Fibroblast of lung (primary cell): Measurements from ENCODE around the gene LBR. TPM values are rescaled to one million over a fixed set of nuclear protein-coding genes. Genes with fewer than 3 reads are reported as not detected.
A peak's percentile ranks its signal among the peaks of the same experiment; 100 is the strongest.

ENCODE experiments used
- DNase-seq, 2 donors: peaks; one replicate each; pipeline versions ENCODE4 v3.0.0 to v3.0.0-alpha.2; 2010; ENCODE audit warnings: low read depth in 2 of 2
- H2AFZ ChIP-seq: 2 replicates; pipeline ENCODE4 v1.5.1; 2012; ENCODE audit warnings: low read length, control low read depth, inconsistent platforms
- H3K27ac ChIP-seq: 2 replicates; pipeline ENCODE4 v1.5.1; 2011; ENCODE audit warnings: low read length, control low read depth; ENCODE audit not compliant: insufficient read depth
- H3K27me3 ChIP-seq: 2 replicates; pipeline ENCODE4 v1.5.1; 2011; ENCODE audit warnings: mild to moderate bottlenecking, low read length; ENCODE audit not compliant: control insufficient read depth, insufficient read depth
- H3K36me3 ChIP-seq: 2 replicates; pipeline ENCODE4 v1.5.1; 2011; ENCODE audit warnings: low read length; ENCODE audit not compliant: control insufficient read depth, insufficient read depth
- H3K4me1 ChIP-seq: 2 replicates; pipeline ENCODE4 v1.5.1; 2011; ENCODE audit warnings: low read length; ENCODE audit not compliant: control insufficient read depth, insufficient read depth; ENCODE audit errors: extremely low read depth
- H3K4me2 ChIP-seq: 2 replicates; pipeline ENCODE4 v1.5.1; 2011; ENCODE audit warnings: low read length, control low read depth; ENCODE audit not compliant: insufficient read depth; ENCODE audit errors: extremely low read depth
- H3K4me3 ChIP-seq, 4 experiments: fragments of 200-600 bp in 1 of 4; sonication (generic) in 1 of 4; replicated peaks in 1 of 4; 2 replicates each; pipeline ENCODE4 v1.5.1; 2011 to 2016; ENCODE audit warnings: low read length in 4 of 4, low read depth in 3 of 4, mild to moderate bottlenecking in 3 of 4, control low read depth in 2 of 4, inconsistent platforms in 1 of 4, mixed read lengths in 1 of 4; ENCODE audit not compliant: insufficient read depth in 1 of 4; ENCODE audit errors: control extremely low read depth in 1 of 4
- H3K79me2 ChIP-seq: 2 replicates; pipeline ENCODE4 v1.5.1; 2012; ENCODE audit warnings: mild to moderate bottlenecking, low read length, inconsistent platforms; ENCODE audit not compliant: control insufficient read depth, insufficient read depth
- H3K9ac ChIP-seq: 2 replicates; pipeline ENCODE4 v1.5.1; 2011; ENCODE audit warnings: mild to moderate bottlenecking, low read length, control low read depth; ENCODE audit not compliant: insufficient read depth
- H3K9me3 ChIP-seq: 2 replicates; pipeline ENCODE4 v1.5.1; 2012; ENCODE audit warnings: low read depth, low read length; ENCODE audit not compliant: control insufficient read depth, insufficient read depth
- H4K20me1 ChIP-seq: 2 replicates; pipeline ENCODE4 v1.5.1; 2011; ENCODE audit warnings: low read length; ENCODE audit not compliant: control insufficient read depth, insufficient read depth; ENCODE audit errors: extremely low read depth
- EZH2 ChIP-seq: IDR thresholded peaks from 2 replicates; pipeline ENCODE4 v1.5.1; 2012; ENCODE audit warnings: low read length, control low read depth, mild to moderate bottlenecking; ENCODE audit errors: missing control alignments
- polyA plus RNA-seq, 2 donors: library from polyadenylated mRNA; depleted of rRNA in 1 of 2; stranded (reverse) in 1 of 2; unstranded in 1 of 2; fragments of >200 nt; gene quantifications; 2 replicates each; pipeline ENCODE4 v1.2.1, GENCODE V29; 2011 to 2012; ENCODE audit warnings: missing spikeins in 1 of 2
- total RNA-seq: library from RNA; depleted of rRNA; stranded (reverse); fragments of >200 nt; gene quantifications from 2 replicates; pipeline ENCODE4 v1.2.1, GENCODE V29; 2014
- TF ChIP-seq, protein P1 (sequence below), 2 donors: IDR thresholded peaks in 1 of 2; conservative IDR thresholded peaks in 1 of 2; 1 replicate in 1 of 2; 2 replicates in 1 of 2; pipeline ENCODE4 v1.5.1; 2011 to 2012; ENCODE audit warnings: low read length in 2 of 2, control low read depth in 1 of 2, inconsistent platforms in 1 of 2, low read depth in 1 of 2, mild to moderate bottlenecking in 1 of 2

LBR gene
- total and polyA plus RNA-seq, 2 donors (not counting 1 experiment from before 2014, with no cell fraction given) = 33.9 to 34.1 TPM

DNA sequence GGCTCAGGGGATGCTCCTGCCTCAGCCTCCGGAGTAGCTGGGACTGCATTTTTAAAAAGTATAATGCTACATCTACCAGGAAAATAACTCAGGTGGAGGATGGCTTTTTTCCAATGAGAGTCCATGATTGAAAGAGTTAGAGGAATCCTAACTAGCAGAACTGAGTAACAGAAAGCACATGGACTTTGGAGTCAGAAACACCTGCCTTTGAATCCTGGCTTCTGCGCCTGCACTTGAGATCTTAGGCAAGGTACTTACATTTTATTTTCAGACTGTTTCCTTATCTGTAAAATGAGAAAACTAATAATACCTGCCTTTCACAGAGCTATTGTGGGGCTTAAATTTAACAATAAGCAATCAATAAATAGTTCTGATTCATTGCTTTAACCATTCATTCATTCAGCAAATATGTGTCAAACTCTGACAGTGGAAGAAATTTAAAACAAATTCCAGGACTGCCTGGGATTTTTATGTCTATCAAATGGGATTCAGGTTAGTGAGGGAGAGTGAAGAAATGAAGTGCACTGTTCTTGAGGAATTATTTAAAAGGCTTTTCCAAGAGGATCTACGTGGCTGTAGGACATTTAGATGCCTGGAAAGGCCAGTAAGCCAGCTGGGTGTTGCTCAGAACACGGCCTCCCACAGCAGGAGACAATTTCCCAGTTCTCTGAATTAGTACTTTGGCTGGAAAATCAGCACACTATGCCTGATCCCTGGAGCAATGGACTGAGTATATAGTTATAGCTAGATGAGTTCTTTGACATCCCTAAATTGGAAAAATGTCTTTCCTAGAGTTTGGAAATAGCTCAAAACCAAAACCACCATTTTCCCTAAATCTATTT lies 12.8 kb upstream of the LBR start:
- Histone ChIP-seq H3K4me2 (no peak overlapping the region), H3K9me3 (no peaks in the 10 kb centered on the region), H2AFZ (no peak overlapping the region)

DNA sequence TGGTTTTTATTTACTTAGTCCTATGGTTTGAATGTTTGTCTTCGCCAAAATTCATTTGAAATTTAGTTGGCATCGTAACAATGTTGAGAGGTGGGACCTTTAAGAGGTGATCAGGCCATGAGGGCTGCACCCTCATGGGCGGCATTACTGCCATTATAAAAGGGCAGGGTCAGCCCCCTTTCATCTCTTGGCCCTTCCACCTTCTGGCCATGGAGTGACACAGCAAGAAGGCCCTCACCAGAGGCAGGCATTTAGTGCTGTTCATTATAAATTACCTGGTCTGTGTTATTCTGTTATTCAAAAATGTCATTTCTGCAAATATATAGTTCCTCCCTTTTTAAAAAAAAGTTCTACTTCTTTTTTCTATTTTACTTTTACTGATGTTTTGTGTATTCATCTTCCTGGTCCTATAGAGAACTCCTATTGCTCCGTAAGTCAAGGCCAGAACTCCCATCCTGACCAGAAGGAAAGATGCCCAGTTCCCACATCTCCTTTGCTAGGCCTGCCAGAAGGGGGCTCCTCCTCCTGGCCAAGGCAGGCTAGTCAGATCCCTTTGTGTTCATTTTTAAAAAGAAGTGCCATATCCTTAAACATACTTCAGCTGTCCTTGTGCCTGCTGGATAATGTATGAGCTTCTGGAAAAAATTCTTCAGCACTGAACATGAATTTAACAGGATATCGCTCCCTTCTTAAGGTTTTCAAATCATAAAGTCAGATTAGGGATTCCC lies 10.0 kb upstream of the LBR start:
- peaks cover 2% of the 10 kb centered on the region for H3K27me3 ChIP-seq
- H3K9ac ChIP-seq = no peak overlapping the region
- no peaks in the 10 kb centered on the region for H3K9me3 ChIP-seq
- no peak overlapping the region for H3K4me3 ChIP-seq
- no peak overlapping the region for H3K4me2 ChIP-seq
- no peak overlapping the region for H2AFZ ChIP-seq
- no peak overlapping the region for H3K27ac ChIP-seq
- TF ChIP-seq, protein P1, sequence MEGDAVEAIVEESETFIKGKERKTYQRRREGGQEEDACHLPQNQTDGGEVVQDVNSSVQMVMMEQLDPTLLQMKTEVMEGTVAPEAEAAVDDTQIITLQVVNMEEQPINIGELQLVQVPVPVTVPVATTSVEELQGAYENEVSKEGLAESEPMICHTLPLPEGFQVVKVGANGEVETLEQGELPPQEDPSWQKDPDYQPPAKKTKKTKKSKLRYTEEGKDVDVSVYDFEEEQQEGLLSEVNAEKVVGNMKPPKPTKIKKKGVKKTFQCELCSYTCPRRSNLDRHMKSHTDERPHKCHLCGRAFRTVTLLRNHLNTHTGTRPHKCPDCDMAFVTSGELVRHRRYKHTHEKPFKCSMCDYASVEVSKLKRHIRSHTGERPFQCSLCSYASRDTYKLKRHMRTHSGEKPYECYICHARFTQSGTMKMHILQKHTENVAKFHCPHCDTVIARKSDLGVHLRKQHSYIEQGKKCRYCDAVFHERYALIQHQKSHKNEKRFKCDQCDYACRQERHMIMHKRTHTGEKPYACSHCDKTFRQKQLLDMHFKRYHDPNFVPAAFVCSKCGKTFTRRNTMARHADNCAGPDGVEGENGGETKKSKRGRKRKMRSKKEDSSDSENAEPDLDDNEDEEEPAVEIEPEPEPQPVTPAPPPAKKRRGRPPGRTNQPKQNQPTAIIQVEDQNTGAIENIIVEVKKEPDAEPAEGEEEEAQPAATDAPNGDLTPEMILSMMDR (conservative IDR thresholded peaks at IDR 0.05 in 1 of 2, IDR thresholded peaks at IDR 0.05 in 1 of 2; ENCODE audit: low read depth in 1 of 2, low read length in 2 of 2) = peak; percentile 51 to 72
- no peak for TF ChIP-seq EZH2
- no peaks in the 10 kb centered on the region for H4K20me1 ChIP-seq
- DNase-seq = peak; percentile 42 to 57
- H3K36me3 ChIP-seq = no peaks in the 10 kb centered on the region
- H3K79me2 ChIP-seq = no peaks in the 10 kb centered on the region
- no peaks in the 10 kb centered on the region for H3K4me1 ChIP-seq

More for the DNA sequence above, 12.8 kb upstream of the LBR start:
- H3K27me3 ChIP-seq = peaks cover 2% of the 10 kb centered on the region
- no peak overlapping the region for H3K9ac ChIP-seq
- H3K4me3 ChIP-seq = no peak overlapping the region
- no peak for DNase-seq
- no peak overlapping the region for H3K27ac ChIP-seq
- TF ChIP-seq EZH2 = no peak
- TF ChIP-seq, protein P1 (conservative IDR thresholded peaks at IDR 0.05 in 1 of 2, IDR thresholded peaks at IDR 0.05 in 1 of 2; ENCODE audit: low read depth in 1 of 2, low read length in 2 of 2) = no peak
- H3K36me3 ChIP-seq = no peaks in the 10 kb centered on the region
- H3K79me2 ChIP-seq = no peaks in the 10 kb centered on the region
- H4K20me1 ChIP-seq = no peaks in the 10 kb centered on the region
- H3K4me1 ChIP-seq = peaks cover 6% of the 10 kb centered on the region

DNA sequence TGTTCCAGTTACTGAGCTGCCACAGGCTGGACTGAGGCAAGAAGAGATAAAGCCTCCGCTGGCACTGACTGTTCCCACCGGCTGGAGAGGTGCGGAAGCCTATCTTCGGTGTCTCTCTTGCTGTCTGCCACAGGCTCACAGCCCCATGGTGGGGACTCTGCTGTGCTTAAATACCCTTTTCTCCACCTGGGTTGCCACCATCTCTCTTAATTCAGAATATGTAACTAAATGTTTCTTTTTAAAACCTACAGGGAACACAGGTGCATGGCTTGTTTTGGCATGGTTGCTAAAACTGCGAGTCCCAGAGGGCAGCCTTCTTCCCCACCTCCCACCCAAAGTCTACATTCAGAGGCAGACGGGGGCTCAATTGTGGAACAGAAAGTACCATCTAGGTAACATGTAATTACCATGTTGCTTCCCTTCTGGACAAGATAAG lies 8.1 kb upstream of the LBR start:
- no peaks in the 10 kb centered on the region for H4K20me1 ChIP-seq
- no peak for DNase-seq
- H3K9me3 ChIP-seq = no peaks in the 10 kb centered on the region
- H2AFZ ChIP-seq = no peak overlapping the region
- no peaks in the 10 kb centered on the region for H3K79me2 ChIP-seq
- H3K27me3 ChIP-seq = peaks cover 2% of the 10 kb centered on the region
- no peaks in the 10 kb centered on the region for H3K36me3 ChIP-seq
- no peaks in the 10 kb centered on the region for H3K4me1 ChIP-seq
- H3K4me2 ChIP-seq = no peak overlapping the region
- TF ChIP-seq EZH2 = no peak
- TF ChIP-seq, protein P1 (conservative IDR thresholded peaks at IDR 0.05 in 1 of 2, IDR thresholded peaks at IDR 0.05 in 1 of 2; ENCODE audit: low read depth in 1 of 2, low read length in 2 of 2) = no peak
- H3K27ac ChIP-seq = no peak overlapping the region
- H3K4me3 ChIP-seq = no peak overlapping the region
- H3K9ac ChIP-seq = no peak overlapping the region
